ENCODE data around the gene KRTAP19-7.

The KRTAP19-7 gene

DNA sequence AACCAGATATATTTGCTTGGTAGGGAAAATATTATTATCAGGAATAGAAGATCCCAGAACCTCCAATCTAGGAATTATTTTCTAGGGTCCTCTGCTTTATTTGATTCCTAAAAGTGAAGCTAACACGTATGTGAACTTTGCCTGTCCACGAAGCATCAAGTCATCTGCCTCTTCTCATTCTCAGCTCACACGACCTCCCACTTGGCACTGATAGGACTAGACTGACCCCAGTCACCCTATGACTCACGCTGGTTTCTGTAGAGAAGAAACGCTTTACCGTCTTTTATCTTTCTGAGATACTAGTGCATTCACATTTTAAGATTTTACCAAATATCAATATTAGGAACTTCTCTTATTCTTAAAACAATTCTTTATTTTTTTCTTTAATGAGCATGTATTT is 2.0 kb upstream of the KRTAP19-7 start:
- Histone ChIP-seq H3K4me1 (ENCODE audit: control insufficient read depth, insufficient read depth, low read length) (no peaks in the 10 kb centered on the region), H3K27me3 (replicated peaks; ENCODE audit: control insufficient read depth, insufficient read depth, low read length) (no peaks in the 10 kb centered on the region), H3K4me3 (ENCODE audit: low read length) (no peak overlapping the region), H3K36me3 (ENCODE audit: control insufficient read depth, insufficient read depth, low read length, severe bottlenecking) (no peaks in the 10 kb centered on the region), H3K9ac (ENCODE audit: low read length) (no peak overlapping the region), H3K9me3 (ENCODE audit: control insufficient read depth, low read length) (no peaks in the 10 kb centered on the region)
- DNase-seq (ENCODE audit: low read depth): no peak

DNA sequence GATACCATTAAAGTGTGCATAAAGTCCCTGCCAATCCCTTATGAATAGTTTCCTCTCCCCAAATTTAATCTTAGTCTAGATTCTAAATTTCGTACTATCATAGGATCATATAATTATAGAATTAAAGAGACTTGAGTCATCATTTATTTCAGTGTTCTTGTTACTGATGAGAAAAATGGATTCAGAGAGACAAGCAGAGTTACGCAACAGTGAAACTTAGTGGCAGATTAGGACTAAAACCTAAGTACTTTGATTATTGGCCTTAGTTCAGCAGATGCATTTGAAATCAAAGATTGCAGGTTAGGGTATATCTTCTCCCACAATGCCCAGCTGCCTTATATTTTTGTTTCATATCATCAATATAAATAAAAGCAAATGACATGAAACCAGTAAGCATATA is 843 bp upstream of the KRTAP19-7 start:
- Histone ChIP-seq H3K4me1 (ENCODE audit: control insufficient read depth, insufficient read depth, low read length) (no peaks in the 10 kb centered on the region), H3K27me3 (replicated peaks; ENCODE audit: control insufficient read depth, insufficient read depth, low read length) (no peaks in the 10 kb centered on the region), H3K9me3 (ENCODE audit: control insufficient read depth, low read length) (no peaks in the 10 kb centered on the region), H3K36me3 (ENCODE audit: control insufficient read depth, insufficient read depth, low read length, severe bottlenecking) (no peaks in the 10 kb centered on the region), H3K9ac (ENCODE audit: low read length) (no peak overlapping the region), H3K4me3 (ENCODE audit: low read length) (no peak overlapping the region)
- DNase-seq (ENCODE audit: low read depth): no peak

DNA sequence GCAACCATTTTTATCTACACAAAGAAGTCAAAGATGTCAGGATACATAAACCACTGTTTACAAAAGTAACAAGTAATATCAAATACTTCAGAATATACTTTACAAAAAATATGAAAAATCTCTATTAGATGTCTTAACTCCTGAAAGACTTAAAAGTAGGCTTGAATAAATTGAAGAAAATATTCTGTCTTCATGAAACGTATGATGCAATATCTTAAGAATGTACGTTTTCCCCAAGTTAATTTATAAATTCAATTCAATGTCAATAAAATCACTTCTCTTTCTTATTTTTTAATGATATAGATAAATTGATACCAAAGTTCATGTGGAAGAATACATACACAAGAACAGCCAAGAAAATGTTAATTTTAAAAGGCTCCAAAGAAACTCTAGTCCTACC is 6.0 kb downstream of the KRTAP19-7 start:
- no peak for DNase-seq (ENCODE audit: low read depth)
- Histone ChIP-seq H3K27me3 (replicated peaks; ENCODE audit: control insufficient read depth, insufficient read depth, low read length) (no peaks in the 10 kb centered on the region), H3K4me1 (ENCODE audit: control insufficient read depth, insufficient read depth, low read length) (no peaks in the 10 kb centered on the region), H3K36me3 (ENCODE audit: control insufficient read depth, insufficient read depth, low read length, severe bottlenecking) (no peaks in the 10 kb centered on the region), H3K9me3 (ENCODE audit: control insufficient read depth, low read length) (peaks cover 13% of the 10 kb centered on the region), H3K9ac (ENCODE audit: low read length) (no peak overlapping the region), H3K4me3 (ENCODE audit: low read length) (no peak overlapping the region)

DNA sequence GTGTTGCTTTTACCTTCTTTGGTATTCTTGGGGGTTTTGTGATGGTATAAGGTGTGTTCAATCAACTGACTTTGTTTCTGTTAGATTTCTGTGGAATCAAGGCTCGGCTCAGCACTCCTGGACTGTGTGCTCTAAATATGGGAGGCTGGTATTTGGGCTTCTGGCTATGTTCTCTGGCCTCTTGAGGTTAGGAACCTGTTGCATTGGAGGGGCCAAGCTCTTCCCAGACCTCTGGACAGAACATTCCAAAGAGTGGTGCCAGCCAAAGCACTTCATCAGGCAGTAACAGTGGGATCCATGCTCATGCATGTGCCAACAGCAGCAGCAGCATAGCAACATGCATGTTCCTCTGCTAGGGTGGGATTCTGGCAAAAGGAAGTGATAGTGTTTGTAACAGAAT is 8.3 kb downstream of the KRTAP19-7 start:
- H3K9me3 ChIP-seq (ENCODE audit: control insufficient read depth, low read length): peaks cover 17% of the 10 kb centered on the region
- no peak overlapping the region for H3K9ac ChIP-seq (ENCODE audit: low read length)

DNA sequence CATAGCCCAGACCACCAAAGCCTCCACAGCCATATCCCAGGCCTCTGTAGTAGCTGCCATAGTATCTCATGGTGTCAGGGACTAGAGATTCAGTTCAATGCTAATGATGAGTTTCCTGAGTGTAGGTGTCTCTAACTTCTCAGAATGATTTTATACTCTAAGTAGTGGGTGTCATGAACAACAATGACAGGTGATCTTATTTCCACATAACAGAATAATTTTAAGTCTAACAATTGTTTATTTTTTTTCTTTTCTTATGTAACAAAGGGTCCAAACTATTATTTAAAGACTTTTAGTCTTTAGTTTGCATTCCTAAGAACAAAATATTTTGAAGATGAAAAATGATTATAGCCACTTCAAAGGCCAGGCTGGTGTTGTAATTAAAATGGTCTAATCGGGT is 19.4 kb downstream of the KRTAP19-7 start, which contains the start of gene KRTAP19-6:
Gene KRTAP19-6, minus strand, starts transcription at position 101 of the 400 bp plus-strand sequence. Its CDS starts 31 bp downstream, at position 70.
- Histone ChIP-seq H3K4me3 (ENCODE audit: low read length) (no peak within 1 kb of the TSS), H3K36me3 (ENCODE audit: control insufficient read depth, insufficient read depth, low read length, severe bottlenecking) (no peaks in the 10 kb centered on the region), H3K9ac (ENCODE audit: low read length) (no peak within 1 kb of the TSS), H3K27me3 (replicated peaks; ENCODE audit: control insufficient read depth, insufficient read depth, low read length) (no peaks in the 10 kb centered on the region), H3K9me3 (ENCODE audit: control insufficient read depth, low read length) (no peaks in the 10 kb centered on the region), H3K4me1 (ENCODE audit: control insufficient read depth, insufficient read depth, low read length) (no peaks in the 10 kb centered on the region)
- no peak for DNase-seq (ENCODE audit: low read depth)

More for the DNA sequence above, 8.3 kb downstream of the KRTAP19-7 start:
- DNase-seq (ENCODE audit: low read depth): no peak
- H3K36me3 ChIP-seq (ENCODE audit: control insufficient read depth, insufficient read depth, low read length, severe bottlenecking): no peaks in the 10 kb centered on the region
- H3K4me3 ChIP-seq (ENCODE audit: low read length): no peak overlapping the region
- no peaks in the 10 kb centered on the region for H3K4me1 ChIP-seq (ENCODE audit: control insufficient read depth, insufficient read depth, low read length)
- no peaks in the 10 kb centered on the region for H3K27me3 ChIP-seq (replicated peaks; ENCODE audit: control insufficient read depth, insufficient read depth, low read length)

DNA sequence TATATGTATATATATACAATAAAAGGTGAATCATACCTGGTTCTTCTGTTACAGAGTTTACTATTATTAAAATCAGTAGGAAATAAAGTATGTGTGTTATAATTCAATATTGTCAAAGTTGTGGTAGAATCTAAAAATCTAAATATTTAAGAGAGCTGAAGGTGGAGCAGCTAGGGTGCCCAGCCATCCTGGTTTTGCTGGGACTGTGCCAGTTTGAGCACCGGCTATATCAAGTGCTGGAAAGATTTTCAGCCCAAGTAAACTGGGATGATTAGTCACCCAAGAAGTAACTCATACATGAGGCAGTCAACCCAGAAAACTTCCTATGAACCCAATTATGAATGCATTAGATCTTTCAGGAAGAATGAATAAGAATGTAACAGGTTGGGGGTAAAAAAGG is 42.2 kb downstream of the KRTAP19-7 start:
- no peak overlapping the region for H3K9ac ChIP-seq (ENCODE audit: low read length)
- H3K27me3 ChIP-seq (replicated peaks; ENCODE audit: control insufficient read depth, insufficient read depth, low read length): no peaks in the 10 kb centered on the region
- no peaks in the 10 kb centered on the region for H3K9me3 ChIP-seq (ENCODE audit: control insufficient read depth, low read length)
- H3K4me3 ChIP-seq (ENCODE audit: low read length): no peak overlapping the region
- H3K36me3 ChIP-seq (ENCODE audit: control insufficient read depth, insufficient read depth, low read length, severe bottlenecking): no peaks in the 10 kb centered on the region
- no peak for DNase-seq (ENCODE audit: low read depth)
- H3K4me1 ChIP-seq (ENCODE audit: control insufficient read depth, insufficient read depth, low read length): no peaks in the 10 kb centered on the region

DNA sequence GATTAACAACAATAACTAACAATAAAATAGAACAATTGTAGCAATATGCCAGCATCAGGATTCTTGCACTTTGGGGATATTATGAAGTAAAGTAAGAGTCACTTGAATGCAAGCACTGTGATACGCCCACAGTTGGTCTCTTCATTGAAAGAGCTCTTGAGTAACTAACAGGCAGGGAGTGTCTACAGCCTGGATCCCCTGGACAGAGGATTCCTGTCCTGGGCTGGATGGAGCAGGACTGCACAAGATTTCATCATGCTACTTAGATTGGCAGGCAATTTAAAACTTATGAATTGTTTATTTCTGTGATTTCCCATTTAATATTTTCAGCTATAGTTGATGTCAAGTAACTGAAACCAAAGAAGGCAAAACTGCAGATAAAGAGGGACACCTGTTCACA is 45.4 kb downstream of the KRTAP19-7 start:
- H3K4me1 ChIP-seq (ENCODE audit: control insufficient read depth, insufficient read depth, low read length): no peaks in the 10 kb centered on the region
- no peaks in the 10 kb centered on the region for H3K9me3 ChIP-seq (ENCODE audit: control insufficient read depth, low read length)
- H3K9ac ChIP-seq (ENCODE audit: low read length): no peak overlapping the region
- no peak for DNase-seq (ENCODE audit: low read depth)
- H3K36me3 ChIP-seq (ENCODE audit: control insufficient read depth, insufficient read depth, low read length, severe bottlenecking): no peaks in the 10 kb centered on the region
- H3K4me3 ChIP-seq (ENCODE audit: low read length): no peak overlapping the region
- H3K27me3 ChIP-seq (replicated peaks; ENCODE audit: control insufficient read depth, insufficient read depth, low read length): no peaks in the 10 kb centered on the region
